ENCODE measurements around the gene UMAD1. TPM values are rescaled to one million over a fixed set of nuclear protein-coding genes. Genes with fewer than 3 reads are reported as not detected.

Gene UMAD1
- total RNA-seq, 4 donors from 2014 or later, result 6.1 to 11.2 (median 9.3) TPM

DNA sequence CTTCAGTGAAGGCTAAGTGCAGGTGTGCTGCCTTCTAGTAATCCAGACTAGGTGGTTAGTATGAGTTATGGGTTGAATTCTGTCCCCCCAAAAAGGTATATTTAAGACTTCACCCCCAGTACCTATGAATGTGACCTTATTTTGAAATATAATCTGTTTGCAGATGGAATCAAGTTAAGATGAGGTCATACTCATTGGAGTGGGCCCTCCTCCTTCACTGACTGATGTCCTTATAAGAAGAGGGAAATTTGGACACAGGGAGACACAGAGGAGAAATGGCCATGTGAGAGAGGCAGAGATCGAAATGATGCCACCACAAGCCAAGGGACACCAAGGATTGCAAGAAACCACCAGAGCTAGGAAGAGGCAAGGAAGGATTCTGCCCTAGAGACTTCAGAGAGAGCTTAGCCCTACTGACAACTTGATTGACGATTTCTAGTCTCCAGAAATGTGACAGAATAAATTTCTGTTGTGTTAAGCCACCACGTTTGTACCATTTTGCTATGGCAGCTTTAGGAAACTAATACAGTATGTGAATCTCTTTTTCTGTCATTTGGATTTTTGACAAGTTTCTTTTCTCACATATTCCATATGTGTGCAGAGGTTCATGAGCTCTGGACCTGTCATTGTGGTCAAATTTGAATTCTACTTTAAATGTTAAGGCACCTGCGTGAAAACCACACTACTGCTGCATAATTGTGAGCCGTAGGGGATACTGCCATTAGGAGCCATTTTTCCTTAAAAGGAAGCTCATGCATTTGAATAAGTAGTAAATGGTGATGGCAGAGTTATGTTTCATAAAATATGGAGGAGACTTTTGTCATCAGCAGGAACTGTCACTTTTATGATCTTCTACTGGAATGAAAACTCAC lies 80.4 kb downstream of the UMAD1 start:
- no peaks in the 10 kb centered on the region for H3K36me3 ChIP-seq
- intact Hi-C loops (cut with DNase I), result no loop called here
- peaks cover 0 to 13% (median 4%) of the 10 kb centered on the region in 4 donors for H3K4me1 ChIP-seq
- no peak overlapping the region for H3K27ac ChIP-seq (replicated peaks in 1 of 4)
- DNase-seq (ENCODE audit: extremely low spot score), result no peak
- H3K27me3 ChIP-seq, result no peaks in the 10 kb centered on the region
- TF ChIP-seq POLR2A (IDR thresholded peaks at IDR 0.05; ENCODE audit: low read depth) (no peak), EP300 (IDR thresholded peaks at IDR 0.05) (no peak), CTCF (IDR thresholded peaks at IDR 0.05) (no peak), POLR2AphosphoS5 (IDR thresholded peaks at IDR 0.05) (no peak)
- no peaks in the 10 kb centered on the region for H3K9me3 ChIP-seq
- 99% methylated on average over 5 of the region's 5 CpGs for WGBS
- H3K4me3 ChIP-seq, result no peak overlapping the region

GRCh38 chr7:7731732-7732131 lies 91.2 kb downstream of the UMAD1 start:
- intact Hi-C loops (cut with DNase I), result no loop called here
- Histone ChIP-seq H3K9me3 (no peaks in the 10 kb centered on the region), H3K27me3 (no peaks in the 10 kb centered on the region), H3K4me3 (no peak overlapping the region), H3K4me1 (peaks cover 0 to 14% (median 7%) of the 10 kb centered on the region in 4 donors), H3K27ac (replicated peaks in 1 of 4) (no peak overlapping the region), H3K36me3 (no peaks in the 10 kb centered on the region)
- no peak for DNase-seq (ENCODE audit: extremely low spot score)
- TF ChIP-seq EP300 (IDR thresholded peaks at IDR 0.05) (no peak), POLR2AphosphoS5 (IDR thresholded peaks at IDR 0.05) (no peak)

DNA sequence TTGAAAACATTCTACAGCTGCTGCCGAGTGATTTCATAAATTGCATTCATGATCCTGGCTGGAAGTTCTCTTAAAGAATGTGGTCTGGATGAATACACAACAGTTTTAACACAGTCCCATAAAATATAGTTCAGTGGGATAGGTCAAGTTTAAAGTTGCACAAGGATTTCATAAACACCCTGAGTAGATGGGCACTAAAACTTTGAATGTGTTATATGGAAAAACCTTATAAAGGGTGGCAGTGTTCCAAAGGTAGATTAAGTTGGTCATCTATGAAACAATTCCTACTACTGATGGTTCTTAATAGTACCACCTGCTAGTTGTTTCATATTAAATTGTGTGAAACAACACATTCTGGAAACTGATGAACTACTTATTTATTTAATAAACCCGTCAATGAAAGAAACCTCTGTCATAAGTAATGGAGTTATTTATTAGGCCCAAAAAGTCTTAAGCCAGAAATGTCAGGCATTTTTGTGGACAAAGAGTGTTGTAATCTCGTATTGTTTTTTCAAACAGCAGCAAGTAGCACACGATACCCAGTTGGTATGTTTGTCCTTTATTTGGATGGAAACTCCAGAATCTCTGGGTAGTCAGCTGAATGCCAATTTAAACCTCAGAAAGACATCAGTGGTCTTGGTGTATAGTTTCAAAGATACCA lies 92.2 kb downstream of the UMAD1 start:
- Histone ChIP-seq H3K4me3 (no peak overlapping the region), H3K4me1 (peaks cover 0 to 14% (median 7%) of the 10 kb centered on the region in 4 donors), H3K27me3 (no peaks in the 10 kb centered on the region), H3K9me3 (no peaks in the 10 kb centered on the region), H3K36me3 (no peaks in the 10 kb centered on the region), H3K27ac (replicated peaks in 1 of 4) (peak overlapping the region in 2 of 4 donors; percentile 12 to 31)
- intact Hi-C loops (cut with DNase I), result no loop called here
- 69% methylated on average over 4 of the region's 4 CpGs for WGBS
- TF ChIP-seq POLR2AphosphoS5 (IDR thresholded peaks at IDR 0.05) (no peak), POLR2A (IDR thresholded peaks at IDR 0.05; ENCODE audit: low read depth) (no peak), EP300 (IDR thresholded peaks at IDR 0.05) (no peak), CTCF (IDR thresholded peaks at IDR 0.05) (no peak)
- no peak for DNase-seq (ENCODE audit: extremely low spot score)

GRCh38 chr7:7736671-7737070 lies 96.1 kb downstream of the UMAD1 start:
- Histone ChIP-seq H3K9me3 (no peaks in the 10 kb centered on the region), H3K27me3 (no peaks in the 10 kb centered on the region), H3K4me1 (peaks cover 0 to 17% (median 5%) of the 10 kb centered on the region in 4 donors), H3K27ac (replicated peaks in 1 of 4) (no peak overlapping the region), H3K36me3 (no peaks in the 10 kb centered on the region), H3K4me3 (no peak overlapping the region)
- no peak for DNase-seq (ENCODE audit: extremely low spot score)
- TF ChIP-seq EP300 (IDR thresholded peaks at IDR 0.05) (no peak), POLR2A (IDR thresholded peaks at IDR 0.05; ENCODE audit: low read depth) (no peak), POLR2AphosphoS5 (IDR thresholded peaks at IDR 0.05) (no peak), CTCF (IDR thresholded peaks at IDR 0.05) (no peak)
- intact Hi-C loops (cut with DNase I), result no loop called here
- 96% methylated on average over 2 of the region's 2 CpGs for WGBS

- intact Hi-C loops (cut with DNase I), result no loop called here
- Histone ChIP-seq H3K9me3 (no peaks in the 10 kb centered on the region), H3K27ac (replicated peaks in 1 of 4) (no peak overlapping the region), H3K4me1 (peaks cover 0 to 12% (median 2%) of the 10 kb centered on the region in 4 donors), H3K4me3 (no peak overlapping the region), H3K27me3 (no peaks in the 10 kb centered on the region), H3K36me3 (no peaks in the 10 kb centered on the region)
- TF ChIP-seq EP300 (IDR thresholded peaks at IDR 0.05), result no peak
- TF ChIP-seq POLR2AphosphoS5 (IDR thresholded peaks at IDR 0.05), result no peak
- TF ChIP-seq POLR2A (IDR thresholded peaks at IDR 0.05; ENCODE audit: low read depth), result no peak
- TF ChIP-seq CTCF (IDR thresholded peaks at IDR 0.05), result no peak
- DNase-seq (ENCODE audit: extremely low spot score), result no peak
Measured at GRCh38 chr7:7737674-7738073, 97.1 kb downstream of the UMAD1 start.
